Bronchial epithelial cell (primary cell): Measurements from ENCODE around the gene PRICKLE2. TPM values are rescaled to one million over a fixed set of nuclear protein-coding genes. Genes with fewer than 3 reads are reported as not detected.

Experiments
- DNase-seq: peaks from one replicate; pipeline ENCODE4 v3.0.0-alpha.2; 2010; ENCODE audit warnings: low read depth
- FAIRE-seq: peaks from 2 replicates; lab custom pipeline; 2011; peaks lifted over from hg19 to GRCh38; lab: Jason Lieb, UNC
- H3K27me3 ChIP-seq: 2 replicates; pipeline ENCODE4 v1.5.1; 2011; ENCODE audit warnings: low read length; ENCODE audit not compliant: control insufficient read depth, insufficient read depth
- H3K36me3 ChIP-seq: 2 replicates; pipeline ENCODE4 v1.5.1; 2011; ENCODE audit warnings: low read length; ENCODE audit not compliant: control insufficient read depth, insufficient read depth
- H3K4me3 ChIP-seq: 2 replicates; pipeline ENCODE4 v1.5.1; 2011; ENCODE audit warnings: mild to moderate bottlenecking, low read depth, low read length, control low read depth
- CTCF ChIP-seq: IDR thresholded peaks from 2 replicates; pipeline ENCODE4 v1.5.1; 2011; ENCODE audit warnings: mild to moderate bottlenecking, moderate library complexity, low read length, control low read depth, inconsistent platforms; ENCODE audit not compliant: insufficient read depth, severe bottlenecking
- total RNA-seq: library from RNA; depleted of rRNA; stranded (reverse); fragments of >200 nt; gene quantifications from 2 replicates; pipeline ENCODE4 v1.2.1, GENCODE V29; 2014

Gene PRICKLE2
- total RNA-seq, 1 donor from 2014 or later = 2.4 TPM

GRCh38 chr3:64074060-64074459 is 151.2 kb downstream of the PRICKLE2 start:
- H3K27me3 ChIP-seq = no peaks in the 10 kb centered on the region
- TF ChIP-seq CTCF = no peak
- peak; percentile 50 for FAIRE-seq
- no peak overlapping the region for H3K4me3 ChIP-seq
- peak; percentile 43 for DNase-seq
- H3K36me3 ChIP-seq = no peaks in the 10 kb centered on the region

- DNase-seq = no peak
- Histone ChIP-seq H3K4me3 (no peak overlapping the region), H3K36me3 (no peaks in the 10 kb centered on the region), H3K27me3 (no peaks in the 10 kb centered on the region)
- TF ChIP-seq CTCF = peak; percentile 4
- no peak for FAIRE-seq
Observed at GRCh38 chr3:64073158-64073761, 152.0 kb downstream of the PRICKLE2 start.

- H3K36me3 ChIP-seq = no peaks in the 10 kb centered on the region
- DNase-seq = no peak
- H3K27me3 ChIP-seq = no peaks in the 10 kb centered on the region
- H3K4me3 ChIP-seq = no peak overlapping the region
- FAIRE-seq = peak; percentile 13
- TF ChIP-seq CTCF = no peak
Observed at GRCh38 chr3:64072126-64072525, 153.1 kb downstream of the PRICKLE2 start.

- Histone ChIP-seq H3K36me3 (no peaks in the 10 kb centered on the region), H3K27me3 (no peaks in the 10 kb centered on the region), H3K4me3 (no peak overlapping the region)
- no peak for DNase-seq
- TF ChIP-seq CTCF = no peak
- FAIRE-seq = no peak
Observed at GRCh38 chr3:64070704-64071103, 154.6 kb downstream of the PRICKLE2 start.

GRCh38 chr3:64067506-64068346 is 157.5 kb downstream of the PRICKLE2 start:
- Histone ChIP-seq H3K27me3 (no peaks in the 10 kb centered on the region), H3K36me3 (no peaks in the 10 kb centered on the region), H3K4me3 (no peak overlapping the region)
- no peak for FAIRE-seq
- peak; percentile 10 for DNase-seq
- TF ChIP-seq CTCF = no peak
